Measurements from ENCODE around the gene TNFSF13B.

The TNFSF13B gene

DNA sequence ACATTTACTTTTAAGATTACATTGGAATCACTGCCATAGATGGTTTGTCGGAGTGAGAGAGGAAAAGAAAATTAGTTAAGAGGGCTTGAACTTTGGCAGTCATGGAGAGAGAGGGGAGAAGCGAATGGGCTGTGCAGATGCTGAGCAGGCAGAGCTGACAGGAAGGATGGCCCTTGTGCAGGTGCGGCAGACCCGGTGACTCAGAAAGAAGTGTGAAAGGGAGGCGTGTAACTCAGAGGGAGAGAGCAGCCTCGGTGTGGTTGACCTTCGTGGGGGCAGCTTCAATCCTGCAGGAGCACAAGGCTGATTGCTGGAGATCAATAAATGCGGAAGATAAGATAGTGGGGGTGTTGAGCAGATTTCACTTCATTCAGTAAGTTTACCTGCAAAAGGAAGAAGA, 76.9 kb downstream of the TNFSF13B start:
- DNase-seq (ENCODE audit: low spot score): no peak

DNA sequence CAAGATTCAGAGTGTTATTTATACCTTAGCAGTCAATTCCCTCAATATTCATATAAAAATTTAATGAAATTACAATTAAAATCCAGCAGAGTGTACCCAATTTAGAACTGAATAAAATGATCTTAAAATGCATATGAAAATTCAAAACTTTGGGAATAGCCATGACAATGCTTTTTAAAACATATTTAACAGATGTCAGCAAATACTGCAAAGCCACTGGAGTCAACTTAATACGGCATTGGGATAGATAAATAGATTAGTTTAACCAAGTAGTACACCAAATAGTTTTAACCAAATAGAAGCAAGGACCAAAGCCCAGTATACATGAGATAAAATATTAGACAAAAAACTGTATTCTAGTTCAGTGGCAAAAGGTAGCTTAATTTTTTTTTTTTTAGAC, 79.8 kb downstream of the TNFSF13B start:
- DNase-seq (ENCODE audit: low spot score): no peak

DNA sequence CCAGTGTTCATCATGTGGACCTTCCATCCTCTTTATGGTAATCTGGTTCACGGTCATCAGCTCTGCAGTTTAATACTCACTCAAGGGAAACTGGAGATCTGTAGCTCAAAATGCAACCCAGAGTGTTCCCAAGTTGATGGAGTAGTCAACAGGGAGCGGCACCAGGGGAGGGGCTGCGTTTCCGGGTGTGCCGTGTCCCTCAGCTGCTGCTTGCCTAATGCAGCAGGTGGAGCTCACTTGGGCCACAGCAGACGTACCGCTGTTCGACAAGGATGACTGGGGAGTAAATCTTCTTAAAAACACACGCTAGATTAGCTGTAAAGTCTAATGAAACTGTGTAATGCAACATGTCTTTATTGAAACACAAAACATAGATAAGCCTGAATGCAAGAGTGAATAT, 81.1 kb downstream of the TNFSF13B start:
- DNase-seq (ENCODE audit: low spot score): no peak

DNA sequence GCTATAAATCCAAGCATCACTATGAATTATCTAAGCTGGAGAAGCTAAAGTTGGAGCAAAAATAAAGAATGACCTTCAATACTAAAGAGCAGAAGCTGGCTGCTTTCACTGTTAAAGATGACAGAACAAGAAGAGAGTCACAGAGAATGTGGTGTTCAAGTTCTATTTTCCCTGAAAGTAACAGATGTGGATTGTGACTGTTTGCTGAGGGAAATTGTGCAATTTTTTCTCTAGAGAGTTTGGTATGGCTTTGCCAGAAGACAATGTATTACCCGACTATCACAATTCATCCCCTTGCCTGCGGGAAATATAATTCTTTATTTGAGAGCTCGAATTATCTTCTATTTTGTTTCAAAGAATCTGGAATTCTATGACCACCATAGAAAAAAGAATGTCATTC, 83.1 kb downstream of the TNFSF13B start:
- DNase-seq (ENCODE audit: low spot score): no peak

DNA sequence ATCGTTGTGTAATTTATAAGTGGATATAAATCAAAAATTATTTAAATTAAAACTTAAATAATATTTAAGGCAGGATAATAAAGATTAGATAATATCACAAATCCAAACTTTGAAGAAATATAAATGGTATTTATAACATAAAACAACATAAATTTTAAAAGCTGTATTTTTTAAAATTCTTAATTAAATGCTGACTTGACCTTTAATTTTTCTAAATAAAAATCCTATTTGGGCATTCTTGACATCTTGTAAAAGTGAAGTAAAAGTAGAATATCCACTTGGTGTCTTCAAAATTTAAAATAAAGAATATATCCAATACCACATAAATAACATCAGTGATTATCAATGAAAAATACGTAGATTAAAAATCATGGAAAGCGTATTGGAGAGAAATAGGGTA, 87.7 kb downstream of the TNFSF13B start:
- DNase-seq (ENCODE audit: low spot score): no peak

Data from GM03348 (cell line).